ENCODE measurements around the gene RASSF4.

RASSF4 gene

GRCh38 chr10:44975431-44976331 is 16.1 kb downstream of the RASSF4 start:
- DNase-seq (ENCODE audit: low spot score): no peak

GRCh38 chr10:44976352-44977198 is 17.0 kb downstream of the RASSF4 start:
- DNase-seq (ENCODE audit: low spot score): no peak

- DNase-seq (ENCODE audit: low spot score): no peak
Measured at GRCh38 chr10:44977287-44978212, 17.9 kb downstream of the RASSF4 start.

- no peak for DNase-seq (ENCODE audit: low spot score)
Measured at GRCh38 chr10:44978213-44978569, 18.6 kb downstream of the RASSF4 start.

- DNase-seq (ENCODE audit: low spot score): peak; percentile 87
Measured at GRCh38 chr10:44978570-44979280, 19.1 kb downstream of the RASSF4 start, which contains the start of gene DEPP1. TSS of gene DEPP1 (minus strand) at chr10:44978809. CDS start at chr10:44978030, 779 bp downstream.

GRCh38 chr10:44979281-44980191 is 19.9 kb downstream of the RASSF4 start:
- no peak for DNase-seq (ENCODE audit: low spot score)

- DNase-seq (ENCODE audit: low spot score): no peak
Measured at GRCh38 chr10:44980309-44981171, 20.9 kb downstream of the RASSF4 start.

GRCh38 chr10:44981172-44982113 is 21.8 kb downstream of the RASSF4 start:
- DNase-seq (ENCODE audit: low spot score): no peak

GRCh38 chr10:44982114-44982460 is 22.5 kb downstream of the RASSF4 start:
- no peak for DNase-seq (ENCODE audit: low spot score)

GRCh38 chr10:44982496-44982895 is 22.9 kb downstream of the RASSF4 start:
- no peak for DNase-seq (ENCODE audit: low spot score)

- DNase-seq (ENCODE audit: low spot score): no peak
Measured at GRCh38 chr10:44983066-44983894, 23.7 kb downstream of the RASSF4 start.

- DNase-seq (ENCODE audit: low spot score): no peak
Measured at GRCh38 chr10:44983895-44984278, 24.3 kb downstream of the RASSF4 start.

- DNase-seq (ENCODE audit: low spot score): no peak
Measured at GRCh38 chr10:44984671-44985101, 25.1 kb downstream of the RASSF4 start.

- DNase-seq (ENCODE audit: low spot score): no peak
Measured at GRCh38 chr10:44985175-44985681, 25.6 kb downstream of the RASSF4 start.

- DNase-seq (ENCODE audit: low spot score): no peak
Measured at GRCh38 chr10:44986179-44986578, 26.6 kb downstream of the RASSF4 start.

GRCh38 chr10:44986670-44987069 is 27.1 kb downstream of the RASSF4 start:
- DNase-seq (ENCODE audit: low spot score): no peak
